Stimulated activated CD8-positive, alpha-beta memory T cell treated with anti-CD3 and anti-CD28 coated beads, Interleukin-7, amount 100 ng/mL, for 24 hours (primary cell): ENCODE measurements around the gene SPCS3.
"Not testable (repeated sequence)": the region's sequence is repeated elsewhere in the genome, so short reads cannot be mapped to it uniquely, and the experiment has no call there.

Experiments used
- DNase-seq: peaks from one replicate; pipeline ENCODE4 v3.0.0-alpha.2; 2020; ENCODE audit warnings: low read depth

Gene SPCS3

DNA sequence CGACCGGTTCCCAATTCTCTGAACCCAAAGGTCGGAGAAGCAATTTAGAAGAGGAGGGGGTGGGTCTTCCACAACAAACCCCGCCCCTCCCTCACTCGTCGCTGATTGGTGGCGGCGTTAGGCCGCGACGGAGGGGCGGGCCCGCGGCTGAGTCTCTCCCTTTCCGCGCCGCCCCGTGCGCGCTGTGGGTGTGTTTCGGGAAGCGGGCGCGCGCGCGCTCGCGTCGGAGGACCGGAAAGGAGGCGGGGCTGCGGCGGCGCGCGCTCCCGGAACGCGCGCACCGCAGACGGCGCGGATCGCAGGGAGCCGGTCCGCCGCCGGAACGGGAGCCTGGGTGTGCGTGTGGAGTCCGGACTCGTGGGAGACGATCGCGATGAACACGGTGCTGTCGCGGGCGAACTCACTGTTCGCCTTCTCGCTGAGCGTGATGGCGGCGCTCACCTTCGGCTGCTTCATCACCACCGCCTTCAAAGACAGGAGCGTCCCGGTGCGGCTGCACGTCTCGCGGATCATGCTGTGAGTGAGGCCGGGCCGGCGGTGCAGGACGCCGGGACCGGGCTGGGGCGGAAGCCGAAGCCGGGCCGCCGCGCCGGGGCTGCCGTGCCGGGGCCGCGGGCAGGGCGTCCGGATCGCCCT, at the start of gene SPCS3:
SPCS3 (plus strand) TSS at position 263 of the 636 bp plus-strand sequence; CDS start at position 374, 111 bp downstream.
- DNase-seq: peak; percentile 86

DNA sequence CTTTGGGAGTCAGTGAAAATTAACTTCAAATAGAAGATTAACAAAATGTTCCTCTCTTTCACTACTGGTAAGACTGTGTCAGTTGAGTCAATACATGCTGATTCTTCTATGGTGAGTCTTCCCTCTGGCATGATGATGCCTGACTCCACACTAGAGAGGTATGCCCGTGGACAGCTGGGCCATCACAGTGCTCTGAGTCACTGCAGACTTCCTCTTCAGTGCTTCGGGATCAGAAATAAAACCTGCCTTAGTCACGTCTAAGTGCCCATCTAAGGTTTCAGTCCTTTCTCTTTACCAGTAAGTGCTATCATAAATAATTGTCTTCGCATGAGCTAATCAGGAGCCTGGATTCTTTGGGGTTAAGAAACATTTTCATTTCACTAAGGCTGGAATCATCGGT, 49.1 kb upstream of the SPCS3 start:
- no peak for DNase-seq

DNA sequence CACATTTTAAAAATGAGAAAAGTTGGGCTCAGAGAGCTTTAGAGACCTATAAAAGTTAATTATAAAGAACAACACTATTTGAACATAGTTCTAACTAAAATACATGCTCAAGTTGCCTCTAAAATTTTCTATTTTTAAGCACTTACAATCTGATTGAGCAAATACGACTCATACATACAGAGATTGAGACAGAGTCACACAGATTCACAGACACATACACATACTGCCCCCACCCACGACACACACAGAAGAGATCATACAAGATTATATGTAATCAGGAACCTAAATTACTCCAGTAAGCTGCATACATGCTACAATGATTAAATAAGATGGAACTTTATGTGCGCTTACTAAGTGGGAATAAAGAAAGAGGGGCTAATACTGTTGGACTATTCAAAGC, 48.0 kb upstream of the SPCS3 start:
- DNase-seq: no peak

DNA sequence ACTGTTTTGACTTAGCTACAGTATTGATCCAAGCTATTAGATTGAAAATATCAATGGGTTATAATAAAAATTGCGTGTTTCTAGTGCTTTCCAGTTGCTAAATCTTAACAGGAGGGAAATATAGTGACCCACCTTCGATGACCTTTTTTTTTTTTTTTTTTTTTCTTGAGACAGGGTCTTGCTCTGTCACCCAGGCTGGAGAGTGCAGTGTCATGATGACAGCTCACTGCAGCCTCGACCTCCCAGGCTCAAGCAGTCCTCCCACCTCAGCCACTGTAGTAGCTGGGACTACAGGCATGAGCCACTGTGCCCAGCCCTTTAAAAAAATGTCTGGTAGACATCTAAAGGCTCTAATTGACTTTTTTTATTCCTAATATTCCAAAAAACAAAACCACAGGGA, 47.0 kb upstream of the SPCS3 start:
- no peak for DNase-seq

DNA sequence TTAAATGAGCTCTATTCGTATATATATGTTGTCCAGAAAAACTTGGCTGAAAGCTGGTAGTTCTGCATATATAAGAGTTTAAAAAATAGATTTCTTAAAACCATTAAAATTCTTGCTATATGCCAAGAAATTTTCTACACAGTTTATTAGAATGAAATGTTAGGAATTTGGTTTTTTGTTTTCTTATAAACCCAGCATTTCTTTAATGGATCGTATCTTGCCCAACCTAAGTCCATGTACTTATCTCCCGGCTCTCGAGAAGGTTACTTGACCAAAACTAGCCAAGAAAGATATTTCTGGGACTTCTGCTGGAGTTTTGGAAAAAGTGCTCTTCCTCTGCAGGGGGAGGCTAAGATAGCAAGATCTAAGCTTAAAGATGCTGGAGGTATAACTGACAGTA, 46.0 kb upstream of the SPCS3 start:
- no peak for DNase-seq

DNA sequence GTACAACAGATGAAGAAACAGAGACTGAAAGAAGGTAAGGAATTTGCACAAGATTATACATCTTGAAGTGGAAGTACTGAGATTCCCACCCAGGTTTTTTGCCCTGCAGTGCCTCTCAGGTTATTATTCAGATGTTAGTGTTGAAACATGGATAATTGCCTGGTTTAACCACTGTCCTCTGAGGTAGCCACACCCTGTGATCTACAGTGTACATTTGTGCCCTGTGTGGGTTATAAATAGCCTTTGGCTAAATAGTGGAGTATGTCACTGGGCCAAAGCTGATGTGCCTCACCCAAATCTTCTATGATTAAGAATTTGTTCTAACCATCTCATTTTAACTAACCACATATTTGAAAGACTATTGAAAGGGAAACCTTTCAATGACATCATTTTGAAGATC, 45.3 kb upstream of the SPCS3 start:
- DNase-seq: no peak

DNA sequence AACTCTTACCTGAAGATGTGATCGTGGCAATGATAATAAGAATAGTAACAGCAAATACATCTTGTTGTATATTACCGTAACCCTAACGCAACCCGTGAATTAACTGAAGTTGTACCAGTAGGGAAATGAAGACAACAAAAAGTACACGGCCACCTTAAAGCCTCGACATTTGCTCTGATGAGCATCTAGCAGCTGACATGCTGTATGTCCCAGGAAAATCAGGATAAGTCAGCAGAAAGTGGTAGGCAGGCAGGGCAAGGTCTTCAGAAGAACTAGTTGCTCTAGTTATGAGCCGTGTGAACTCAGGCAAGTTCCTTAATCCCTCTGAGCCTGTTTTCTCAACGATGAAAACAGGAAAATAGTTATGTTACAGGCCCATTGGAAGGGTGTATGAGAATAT, 43.1 kb upstream of the SPCS3 start:
- DNase-seq: no peak

DNA sequence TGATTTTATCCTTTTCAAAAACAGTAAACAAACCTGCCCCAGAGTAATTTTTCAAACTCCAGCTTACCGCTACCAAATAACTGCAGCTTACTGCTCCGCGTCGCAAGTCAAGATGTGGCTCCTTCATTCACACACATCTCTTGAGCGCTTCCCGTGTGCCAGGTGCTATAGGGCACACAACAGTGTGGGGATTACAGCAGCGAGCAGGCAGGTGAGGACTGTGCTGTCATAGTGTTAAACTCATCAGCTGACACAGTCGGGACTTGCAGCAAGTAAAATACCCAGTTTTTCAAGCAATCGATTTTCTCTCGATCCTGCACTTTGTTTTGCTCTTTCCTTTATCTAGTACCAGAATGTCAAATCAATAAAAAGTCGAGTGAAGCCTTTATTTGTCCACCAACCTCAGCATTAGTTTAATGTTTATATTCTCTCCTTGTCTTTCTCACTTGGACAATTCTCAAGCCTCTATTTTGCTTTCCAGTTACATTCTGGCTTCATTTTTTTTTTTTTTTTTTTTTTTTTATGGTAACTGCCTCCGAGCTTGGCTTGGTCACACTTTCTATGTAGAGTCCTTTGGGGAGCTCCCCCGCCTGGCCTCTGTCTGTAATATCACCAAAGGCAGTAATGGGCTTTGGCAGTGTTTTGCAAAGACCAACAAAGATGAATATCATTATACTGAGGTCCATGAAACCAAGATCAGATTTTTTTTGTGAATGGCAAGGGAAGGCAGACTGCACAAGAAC, 42.4 kb upstream of the SPCS3 start:
- DNase-seq: no peak

DNA sequence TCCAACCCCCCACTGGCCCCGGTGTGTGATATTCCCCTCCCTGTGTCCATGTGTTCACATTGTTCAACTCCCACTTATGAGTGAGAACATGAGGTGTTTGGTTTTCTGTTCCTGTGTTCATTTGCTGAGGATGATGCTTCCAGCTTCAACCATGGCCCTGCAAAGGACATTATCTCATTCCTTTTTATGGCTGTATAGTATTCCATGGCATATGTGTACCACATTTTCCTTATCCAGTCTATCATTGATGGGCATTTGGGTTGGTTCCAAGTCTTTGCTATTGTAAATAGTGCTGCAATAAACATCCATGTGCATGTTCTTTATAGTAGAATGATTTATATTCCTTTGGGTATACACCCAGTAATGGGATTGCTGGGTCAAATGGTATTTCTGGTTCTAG, 40.2 kb upstream of the SPCS3 start:
- not testable (repeated sequence) for DNase-seq

DNA sequence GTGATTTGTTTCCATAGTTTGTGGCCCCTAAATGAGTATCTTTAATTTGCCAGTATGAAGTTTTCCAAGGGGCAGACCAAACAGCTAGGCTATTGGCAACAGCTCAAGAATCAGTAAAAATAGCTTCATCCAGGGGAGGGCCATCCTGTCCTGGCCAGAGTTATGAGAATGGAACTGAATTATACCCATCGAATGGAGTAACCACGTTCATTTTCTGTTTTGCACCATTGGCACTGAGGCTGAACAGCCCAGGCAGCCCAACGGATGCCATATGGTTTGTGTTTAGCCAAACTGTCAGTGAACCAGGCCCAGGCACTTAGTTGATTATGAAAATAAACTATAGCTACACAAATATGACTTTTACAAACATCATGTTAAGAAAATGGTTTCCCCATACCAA, 33.0 kb upstream of the SPCS3 start:
- no peak for DNase-seq

DNA sequence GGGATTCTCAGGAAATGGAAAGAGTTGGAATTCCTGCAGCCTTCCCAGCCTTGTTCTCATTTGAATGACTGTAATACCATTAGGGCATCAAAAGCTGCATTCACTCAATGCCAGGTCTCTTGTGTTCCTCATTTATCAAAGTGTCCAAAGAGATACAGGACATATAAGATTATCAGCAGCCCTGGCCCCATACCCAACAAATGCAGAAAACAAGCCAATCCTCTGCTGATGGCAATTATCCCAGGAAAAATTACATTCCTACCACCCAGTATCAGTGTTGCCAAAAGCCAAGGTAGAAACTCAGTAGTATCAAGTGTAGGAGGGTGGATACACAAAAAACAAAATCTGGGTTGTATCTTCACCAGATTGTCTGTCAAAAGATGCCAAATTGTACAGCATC, 32.2 kb upstream of the SPCS3 start:
- DNase-seq: no peak

DNA sequence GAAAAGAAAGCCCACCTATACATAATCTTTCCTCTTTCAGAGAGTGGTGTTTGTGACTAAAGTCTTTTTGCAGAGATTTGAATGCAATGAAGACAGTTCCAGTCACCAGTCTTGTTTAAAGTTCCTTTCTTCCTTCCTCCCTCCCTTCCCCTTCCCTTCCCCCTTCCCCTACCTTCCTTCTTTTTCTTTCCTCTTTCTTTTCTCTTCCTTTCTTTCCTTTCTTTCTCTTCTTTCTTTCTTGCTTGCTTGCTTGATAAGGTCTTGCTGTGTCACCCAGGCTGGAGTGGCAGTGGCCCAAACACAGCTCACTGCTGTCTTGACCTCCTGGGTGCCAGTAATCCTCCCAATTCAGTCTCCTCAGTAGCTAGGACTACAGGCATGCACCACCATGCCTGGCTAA, 31.7 kb upstream of the SPCS3 start:
- no peak for DNase-seq

DNA sequence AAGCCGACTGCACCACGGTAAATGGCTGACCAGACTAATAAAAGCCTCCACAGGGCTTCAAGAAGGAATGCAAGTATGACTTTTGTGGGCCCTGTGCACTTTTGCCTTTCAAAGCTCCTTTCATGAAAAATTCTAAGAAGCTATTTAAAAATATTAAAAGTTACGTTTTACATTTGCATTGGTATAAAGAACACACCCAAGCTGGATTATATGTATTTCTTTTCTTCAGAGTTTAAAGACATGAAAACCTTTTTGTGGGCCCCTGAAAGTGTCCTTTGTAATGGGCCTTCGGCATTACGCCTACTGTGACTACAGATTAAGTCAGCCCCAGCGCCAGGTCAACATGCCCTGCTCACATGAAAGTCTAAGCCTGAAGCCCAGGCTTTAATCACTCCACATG, 30.2 kb upstream of the SPCS3 start:
- no peak for DNase-seq

DNA sequence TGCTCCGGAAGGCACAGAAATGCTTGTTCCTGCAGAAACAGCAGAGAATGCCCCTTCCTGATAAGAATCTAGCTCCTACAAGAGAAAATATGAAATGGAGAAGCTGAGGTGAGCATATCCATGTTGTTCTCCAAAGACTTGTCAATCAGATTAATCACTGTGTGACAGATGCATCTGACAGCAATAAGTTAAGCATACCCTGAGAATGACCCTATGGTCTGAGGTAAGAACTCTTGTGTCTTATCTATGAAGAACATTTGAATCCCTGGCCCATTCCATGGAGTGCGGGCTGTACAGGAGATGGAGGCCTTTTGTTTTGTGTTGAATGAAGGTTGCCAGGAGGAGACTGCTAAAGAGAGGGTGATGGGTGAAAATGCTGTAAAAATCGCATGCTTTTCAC, 29.2 kb upstream of the SPCS3 start:
- no peak for DNase-seq

DNA sequence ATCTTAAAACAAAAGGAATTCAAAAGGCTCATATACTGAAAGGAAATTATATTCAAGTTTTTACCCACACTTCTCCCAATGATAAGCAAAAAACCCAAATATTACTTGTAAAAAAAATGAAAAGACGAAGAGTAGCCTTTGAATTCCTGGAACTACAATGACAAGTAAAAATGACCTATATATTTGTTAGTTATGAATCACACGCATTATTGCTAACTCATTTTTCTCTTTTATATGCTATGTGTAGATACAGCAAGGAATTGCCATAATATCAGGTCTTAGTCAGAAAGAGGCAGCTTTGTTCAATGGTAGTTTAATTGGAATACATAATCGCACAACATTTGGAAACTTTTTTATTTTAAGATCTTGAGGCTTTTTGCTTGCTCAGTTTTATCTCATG, 28.0 kb upstream of the SPCS3 start:
- DNase-seq: no peak

DNA sequence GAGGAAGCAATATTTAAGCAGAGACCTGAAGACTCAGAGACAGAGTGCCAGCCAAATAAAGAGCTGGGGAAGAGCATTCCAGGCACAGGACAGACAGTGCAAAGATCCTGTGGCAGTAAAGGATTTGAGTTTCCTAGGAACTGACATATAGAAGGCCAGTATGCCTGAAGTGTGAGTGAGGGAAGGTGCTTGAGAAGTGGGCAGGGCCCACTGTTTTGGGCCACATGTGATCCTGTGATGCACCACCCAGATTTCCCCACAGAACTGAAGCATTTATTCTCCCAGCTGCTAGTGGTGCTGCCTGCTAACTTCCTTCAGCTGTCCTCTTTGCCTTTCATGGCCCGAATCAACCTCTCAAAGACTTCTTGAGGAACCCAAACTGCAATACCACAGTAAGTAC, 26.8 kb upstream of the SPCS3 start:
- no peak for DNase-seq

DNA sequence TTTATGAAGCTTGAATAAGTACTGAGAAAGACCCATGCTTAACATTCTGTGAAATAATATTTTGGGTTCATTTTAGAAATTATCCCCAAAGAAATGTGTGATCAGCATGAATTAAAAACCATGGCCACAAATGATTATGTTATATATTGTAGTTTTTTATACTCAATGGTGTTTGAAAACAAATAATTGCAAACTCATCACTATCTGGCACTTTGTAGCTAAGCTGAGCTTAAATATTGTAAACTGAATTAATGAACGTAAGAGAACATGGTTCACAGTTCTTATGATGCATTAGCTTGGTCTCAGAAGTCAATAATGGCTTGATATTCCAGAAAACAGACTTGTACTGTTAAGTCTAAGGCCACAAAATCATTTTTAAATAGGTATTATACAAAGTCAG, 26.1 kb upstream of the SPCS3 start:
- no peak for DNase-seq

DNA sequence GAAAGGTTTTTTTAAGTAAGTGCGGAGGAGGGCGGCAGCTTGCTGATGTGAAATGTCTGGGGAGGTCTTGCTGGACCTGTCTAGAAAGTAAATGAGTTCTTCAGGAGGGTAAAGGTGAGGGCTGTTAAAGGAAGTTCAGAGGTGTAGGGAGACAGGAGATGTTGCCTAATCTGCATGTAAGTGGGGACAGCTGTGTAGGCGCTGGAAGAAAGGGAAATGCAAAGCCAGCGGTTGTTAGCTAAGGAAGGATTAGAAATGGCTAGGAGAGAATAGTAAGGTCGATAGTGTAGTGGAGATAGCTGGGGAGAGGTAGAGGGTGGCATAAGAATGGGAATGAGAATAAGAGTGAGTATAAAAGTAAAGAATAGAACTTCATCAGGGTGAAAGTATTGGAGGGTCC, 23.9 kb upstream of the SPCS3 start:
- DNase-seq: not testable (repeated sequence)

DNA sequence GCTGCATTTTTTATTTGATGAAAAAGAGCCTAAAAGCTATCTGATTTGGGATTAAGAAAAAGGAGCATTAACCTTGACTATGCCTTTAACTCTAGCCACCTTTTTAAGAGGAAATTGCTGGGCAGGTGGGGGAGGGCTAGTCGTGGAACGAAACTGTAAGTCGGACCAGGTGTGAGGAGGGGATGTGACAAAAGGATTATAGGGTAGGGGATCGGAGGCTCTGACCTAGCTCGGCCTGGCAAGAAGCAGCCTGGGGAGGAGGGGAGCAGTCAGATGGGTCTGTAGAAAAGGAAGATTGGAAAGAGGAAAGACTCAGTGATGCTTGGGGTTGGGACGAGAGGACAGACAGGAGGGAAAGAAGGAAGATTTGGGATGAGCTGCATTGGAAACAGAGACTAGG, 21.1 kb upstream of the SPCS3 start:
- no peak for DNase-seq

DNA sequence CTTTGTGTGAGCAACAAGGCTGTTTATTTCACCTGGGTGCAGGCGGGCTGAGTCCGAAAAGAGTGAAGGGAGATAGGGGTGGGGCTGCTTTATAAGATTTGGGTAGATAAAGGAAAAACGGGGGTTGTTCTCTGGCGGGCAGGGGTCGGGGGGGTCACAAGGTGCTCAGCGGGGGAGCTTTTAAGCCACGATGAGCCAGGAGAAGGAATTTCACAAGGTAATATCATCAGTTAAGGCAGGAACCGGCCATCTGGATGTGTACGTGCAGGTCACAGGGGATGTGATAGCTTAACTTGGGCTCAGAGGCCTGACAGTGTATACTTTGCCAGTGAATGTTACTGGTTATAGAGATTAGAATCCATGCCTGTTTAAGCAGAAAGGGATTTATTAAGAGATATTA, 19.7 kb upstream of the SPCS3 start:
- no peak for DNase-seq

DNA sequence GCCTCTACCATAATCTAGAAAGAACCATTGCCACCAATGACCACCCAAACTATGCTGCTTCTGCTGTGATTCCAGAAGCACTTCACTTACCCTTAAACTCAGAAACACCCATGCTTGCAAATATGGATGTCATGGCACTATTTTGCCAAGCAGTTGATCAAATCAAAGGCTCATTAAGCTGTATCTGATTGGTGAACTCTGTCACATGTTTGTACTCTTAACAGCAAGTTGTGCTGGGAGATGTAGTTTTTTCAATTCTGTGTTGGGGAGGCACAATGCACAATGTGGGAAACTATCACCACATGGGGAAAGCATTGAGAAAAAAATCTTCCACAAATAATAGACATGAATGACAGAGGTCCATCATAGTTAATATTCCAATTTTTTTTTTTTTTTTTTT, 19.2 kb upstream of the SPCS3 start:
- no peak for DNase-seq

DNA sequence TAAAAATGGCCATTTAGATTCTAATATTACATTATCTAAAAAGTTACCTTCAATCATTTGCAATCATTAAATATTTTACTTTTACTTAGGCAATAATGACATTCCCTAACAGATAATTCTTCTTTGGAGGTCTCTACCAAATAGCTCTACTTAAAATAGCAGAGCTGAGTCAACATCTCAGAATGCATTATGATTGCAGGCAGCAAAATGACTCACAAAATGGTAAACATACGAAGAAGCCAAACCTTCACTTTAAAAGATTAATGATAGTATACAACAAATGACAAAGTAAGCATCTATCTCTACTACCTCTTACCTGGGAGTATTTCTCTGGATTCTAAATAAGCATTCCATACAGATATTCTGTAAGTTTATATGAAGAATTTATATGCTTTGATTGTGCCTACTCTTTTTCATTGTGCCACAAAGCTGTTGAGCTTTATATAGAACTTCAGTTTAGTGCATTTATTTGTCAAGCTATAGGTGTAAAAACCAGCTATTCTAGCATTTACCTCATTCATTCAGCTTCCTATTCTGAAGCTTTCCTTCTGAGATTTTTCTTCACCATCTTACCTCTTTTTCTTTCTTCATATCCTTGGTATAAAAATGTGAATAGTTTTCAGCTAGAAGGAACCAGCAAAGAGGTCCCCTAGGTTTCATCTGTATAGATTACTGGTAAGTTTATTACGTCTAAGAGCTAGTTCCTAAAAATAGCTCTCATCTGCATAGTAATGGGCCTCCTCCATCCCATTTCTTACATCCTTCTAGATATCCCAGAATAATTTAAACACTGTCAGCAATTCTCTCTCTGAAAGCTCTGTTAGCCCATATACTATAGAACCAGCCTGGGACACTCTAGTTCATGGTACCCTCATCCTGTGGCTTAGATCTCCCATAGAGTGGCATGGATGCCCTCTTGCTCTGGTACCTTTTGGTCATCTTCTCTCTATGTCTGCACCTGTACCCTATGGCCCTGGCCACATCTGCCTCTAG, 17.2 kb upstream of the SPCS3 start:
- DNase-seq: no peak

DNA sequence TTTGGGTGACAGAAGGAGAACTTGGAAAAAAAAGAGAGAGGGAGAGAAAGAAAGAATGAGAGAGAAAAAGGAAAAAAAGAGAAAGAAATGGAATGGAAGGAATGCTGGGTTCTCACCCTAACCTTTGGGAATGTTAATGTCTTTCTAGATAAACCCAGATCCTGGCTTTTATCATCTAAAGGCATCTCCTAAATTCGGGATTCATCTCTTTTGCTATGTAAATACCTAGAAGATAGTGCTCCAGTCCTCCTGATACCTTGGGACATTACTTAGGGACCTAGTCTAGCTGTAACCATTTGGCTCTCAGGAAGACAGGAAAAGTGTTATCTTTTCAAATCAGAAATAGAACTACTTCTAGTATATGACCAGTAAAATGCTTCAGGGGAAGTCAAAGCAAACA, 15.8 kb upstream of the SPCS3 start:
- no peak for DNase-seq
